ENCODE results near the gene EEF1AKMT1. TPM values are rescaled to one million over a fixed set of nuclear protein-coding genes. Genes with fewer than 3 reads are reported as not detected.
A peak's percentile ranks its signal among the peaks of the same experiment; 100 is the strongest.

EEF1AKMT1 gene
- total and polyA plus RNA-seq, 12 donors: 6.1 to 10.2 (median 8.3) TPM

GRCh38 chr13:20740021-20740420 is 33.7 kb downstream of the EEF1AKMT1 start:
- peaks cover 0 to 13% (median 0%) of the 10 kb centered on the region in 9 donors for H3K36me3 ChIP-seq
- peak in 1 of 8 donors; percentile 34 for ATAC-seq
- H3K4me1 ChIP-seq: no peaks in the 10 kb centered on the region
- WGBS, 2 donors: 99% methylated on average over 22 of the region's 22 CpGs
- H3K4me3 ChIP-seq: no peak overlapping the region
- H3K9me3 ChIP-seq: peaks cover 0 to 15% (median 0%) of the 10 kb centered on the region in 11 donors
- DNase-seq: no peak
- TF ChIP-seq CTCF (IDR thresholded peaks at IDR 0.05): no peak
- no peak overlapping the region for H3K27ac ChIP-seq
- intact Hi-C loops (cut with DNase I): no loop called here
- no peaks in the 10 kb centered on the region for H3K27me3 ChIP-seq

GRCh38 chr13:20738616-20739015 is 35.1 kb downstream of the EEF1AKMT1 start:
- DNase-seq (no peak), ATAC-seq (no peak)
- TF ChIP-seq CTCF (IDR thresholded peaks at IDR 0.05): no peak
- Histone ChIP-seq H3K4me3 (no peak overlapping the region), H3K4me1 (no peaks in the 10 kb centered on the region), H3K36me3 (peaks cover 0 to 13% (median 0%) of the 10 kb centered on the region in 9 donors), H3K27me3 (no peaks in the 10 kb centered on the region), H3K27ac (no peak overlapping the region), H3K9me3 (peaks cover 0 to 8% (median 0%) of the 10 kb centered on the region in 11 donors)
- 90 to 95% methylated on average over 6 of the region's 6 CpGs for WGBS, 2 donors
- intact Hi-C loops (cut with DNase I): no loop called here

GRCh38 chr13:20729633-20730585 is 43.9 kb downstream of the EEF1AKMT1 start:
- Histone ChIP-seq H3K4me1 (no peaks in the 10 kb centered on the region), H3K27me3 (no peaks in the 10 kb centered on the region), H3K4me3 (no peak overlapping the region), H3K9me3 (no peaks in the 10 kb centered on the region), H3K36me3 (peaks cover 0 to 17% (median 0%) of the 10 kb centered on the region in 9 donors), H3K27ac (no peak overlapping the region)
- DNase-seq (no peak), ATAC-seq (no peak)
- 96 to 97% methylated on average over 33 of the region's 33 CpGs for WGBS, 2 donors
- TF ChIP-seq CTCF (IDR thresholded peaks at IDR 0.05): no peak
- intact Hi-C loops (cut with DNase I): no loop called here

GRCh38 chr13:20728579-20729311 is 45.0 kb downstream of the EEF1AKMT1 start:
- Histone ChIP-seq H3K4me3 (no peak overlapping the region), H3K36me3 (peaks cover 0 to 17% (median 0%) of the 10 kb centered on the region in 9 donors), H3K4me1 (no peaks in the 10 kb centered on the region), H3K27me3 (no peaks in the 10 kb centered on the region), H3K9me3 (no peaks in the 10 kb centered on the region), H3K27ac (no peak overlapping the region)
- TF ChIP-seq CTCF (IDR thresholded peaks at IDR 0.05): no peak
- DNase-seq (no peak), ATAC-seq (no peak)
- intact Hi-C loops (cut with DNase I): no loop called here
- 69 to 77% methylated on average over 14 of the region's 14 CpGs for WGBS, 2 donors
